Cardiac fibroblast (primary cell): ENCODE data around the gene FADS2.

Experiments used
- DNase-seq, 2 donors: peaks; one replicate each; pipeline versions ENCODE4 v3.0.0 to v3.0.0-alpha.2; 2010; ENCODE audit warnings: low read depth in 2 of 2
- H3K4me3 ChIP-seq, 2 donors: replicated peaks in 1 of 2; 1 replicate in 1 of 2; 2 replicates in 1 of 2; pipeline ENCODE4 v1.5.1; 2011; ENCODE audit warnings: low read depth in 2 of 2, low read length in 2 of 2, mild to moderate bottlenecking in 2 of 2, moderate library complexity in 1 of 2
- CTCF ChIP-seq: IDR thresholded peaks from one replicate; pipeline ENCODE4 v1.5.1; 2011; ENCODE audit warnings: low read depth, mild to moderate bottlenecking, low read length, inconsistent platforms

The FADS2 gene

GRCh38 chr11:61916737-61917333 lies 88.7 kb downstream of the FADS2 start:
- H3K4me3 ChIP-seq, result peak overlapping the region; percentile 58 to 62
- DNase-seq, result no peak
- no peak for TF ChIP-seq CTCF
